Loucy (cell line): ENCODE data around the gene MYOM3.

Experiments
- H2AFZ ChIP-seq: fragments of 200-600 bp; sonication (generic); 2 replicates; pipeline ENCODE4 v1.6.0; 2016; ENCODE audit warnings: antibody characterized with exemption, mild to moderate bottlenecking, low read length, moderate library complexity
- H3F3A ChIP-seq: fragments of 200-600 bp; 2 replicates; pipeline ENCODE4 v1.6.0; 2016; ENCODE audit warnings: antibody characterized with exemption, low read depth, mild to moderate bottlenecking
- H3K27me3 ChIP-seq: fragments of 200-600 bp; sonication (generic); 2 replicates; pipeline ENCODE4 v1.6.1; 2014; ENCODE audit warnings: low read length, mild to moderate bottlenecking; ENCODE audit not compliant: insufficient read depth, poor library complexity, severe bottlenecking
- H3K36me3 ChIP-seq: fragments of 200-600 bp; sonication (generic); 2 replicates; pipeline ENCODE4 v1.6.1; 2016; ENCODE audit warnings: low read length; ENCODE audit not compliant: insufficient read depth
- H3K4me1 ChIP-seq: fragments of 200-600 bp; sonication (generic); 2 replicates; pipeline ENCODE4 v1.5.1; 2014; ENCODE audit warnings: low read length, mild to moderate bottlenecking; ENCODE audit not compliant: insufficient read depth, poor library complexity, severe bottlenecking
- H3K4me2 ChIP-seq: fragments of 200-600 bp; sonication (generic); 2 replicates; pipeline ENCODE4 v1.6.0; 2014; ENCODE audit warnings: antibody characterized with exemption, low read length, low read depth, mild to moderate bottlenecking; ENCODE audit not compliant: poor library complexity, severe bottlenecking
- H3K4me3 ChIP-seq: fragments of 200-600 bp; sonication (generic); 2 replicates; pipeline ENCODE4 v1.5.1; 2014; ENCODE audit warnings: low read length, mild to moderate bottlenecking, mixed read lengths; ENCODE audit not compliant: poor library complexity, severe bottlenecking
- H3K79me2 ChIP-seq: fragments of 200-600 bp; sonication (generic); 2 replicates; pipeline ENCODE4 v1.6.1; 2014; ENCODE audit warnings: low read length; ENCODE audit not compliant: insufficient read depth
- H3K9ac ChIP-seq: fragments of 200-600 bp; sonication (generic); 2 replicates; pipeline ENCODE4 v1.6.0; 2014; ENCODE audit warnings: mild to moderate bottlenecking, low read depth, low read length, moderate library complexity; ENCODE audit not compliant: poor library complexity, severe bottlenecking
- H3K9me2 ChIP-seq: fragments of 200-600 bp; sonication (generic); replicated peaks from 2 replicates; pipeline ENCODE4 v1.6.1; 2016; ENCODE audit warnings: low read depth, low read length, mixed read lengths
- H3K9me3 ChIP-seq: fragments of 200-600 bp; sonication (generic); 2 replicates; pipeline ENCODE4 v1.6.1; 2014; ENCODE audit warnings: mild to moderate bottlenecking, antibody characterized with exemption, low read length, low read depth; ENCODE audit not compliant: insufficient read depth
- H4K20me1 ChIP-seq: fragments of 200-600 bp; sonication (generic); 2 replicates; pipeline ENCODE4 v1.6.0; 2014; ENCODE audit warnings: antibody characterized with exemption, low read length, mild to moderate bottlenecking; ENCODE audit not compliant: insufficient read depth, poor library complexity, severe bottlenecking
- CTCF ChIP-seq: fragments of 200-600 bp; sonication (generic); conservative IDR thresholded peaks from 2 replicates; pipeline ENCODE4 v1.5.1; 2014; ENCODE audit warnings: mild to moderate bottlenecking, antibody characterized with exemption, low read length
- EZH2phosphoT487 ChIP-seq: fragments of 200-600 bp; IDR thresholded peaks from 2 replicates; pipeline ENCODE4 v1.6.1; 2018; ENCODE audit warnings: antibody characterized with exemption, mild to moderate bottlenecking, moderate library complexity, borderline replicate concordance

The MYOM3 gene

GRCh38 chr1:24065304-24065703 is 46.6 kb downstream of the MYOM3 start:
- Histone ChIP-seq H3K4me1 (no peaks in the 10 kb centered on the region), H3F3A (no peaks in the 10 kb centered on the region), H3K9me3 (no peaks in the 10 kb centered on the region), H3K36me3 (no peaks in the 10 kb centered on the region), H3K4me2 (no peak overlapping the region), H2AFZ (no peak overlapping the region), H3K4me3 (no peak overlapping the region), H3K79me2 (no peaks in the 10 kb centered on the region), H4K20me1 (no peaks in the 10 kb centered on the region), H3K27me3 (no peaks in the 10 kb centered on the region), H3K9me2 (no peaks in the 10 kb centered on the region), H3K9ac (no peak overlapping the region)
- TF ChIP-seq CTCF (no peak), EZH2phosphoT487 (no peak)

GRCh38 chr1:24062221-24062620 is 49.7 kb downstream of the MYOM3 start:
- Histone ChIP-seq H3K9ac (no peak overlapping the region), H4K20me1 (no peaks in the 10 kb centered on the region), H3K79me2 (no peaks in the 10 kb centered on the region), H3K4me2 (no peak overlapping the region), H3K9me2 (no peaks in the 10 kb centered on the region), H2AFZ (no peak overlapping the region), H3K4me3 (no peak overlapping the region), H3K9me3 (no peaks in the 10 kb centered on the region), H3K36me3 (no peaks in the 10 kb centered on the region), H3K27me3 (no peaks in the 10 kb centered on the region), H3F3A (no peaks in the 10 kb centered on the region), H3K4me1 (no peaks in the 10 kb centered on the region)
- TF ChIP-seq EZH2phosphoT487 (no peak), CTCF (no peak)

GRCh38 chr1:24060482-24060881 is 51.5 kb downstream of the MYOM3 start:
- H3K9me2 ChIP-seq: no peaks in the 10 kb centered on the region
- H3K4me1 ChIP-seq: no peaks in the 10 kb centered on the region
- H4K20me1 ChIP-seq: no peaks in the 10 kb centered on the region
- H2AFZ ChIP-seq: no peak overlapping the region
- no peaks in the 10 kb centered on the region for H3F3A ChIP-seq
- H3K4me2 ChIP-seq: no peak overlapping the region
- no peaks in the 10 kb centered on the region for H3K36me3 ChIP-seq
- no peaks in the 10 kb centered on the region for H3K9me3 ChIP-seq
- H3K9ac ChIP-seq: no peak overlapping the region
- no peaks in the 10 kb centered on the region for H3K79me2 ChIP-seq
- no peak for TF ChIP-seq EZH2phosphoT487
- TF ChIP-seq CTCF: no peak
- H3K27me3 ChIP-seq: no peaks in the 10 kb centered on the region
- no peak overlapping the region for H3K4me3 ChIP-seq
